HepG2 (cell line): Measurements from ENCODE around the gene SEZ6. TPM values are rescaled to one million over a fixed set of nuclear protein-coding genes. Genes with fewer than 3 reads are reported as not detected.

ENCODE experiments used
- CREM ChIP-seq, 2 experiments: sonication (generic) in 1 of 2; formaldehyde crosslinking in 1 of 2; IDR thresholded peaks; 2 replicates each; pipeline versions ENCODE4 v1.4.0 to v1.6.1; 2016 to 2020; ENCODE audit warnings: antibody characterized with exemption in 1 of 2, mild to moderate bottlenecking in 1 of 2, missing genetic modification reagents in 1 of 2
- ELF4 ChIP-seq: sonication (generic); formaldehyde crosslinking; IDR thresholded peaks from 2 replicates; pipeline ENCODE4 v1.5.0; 2020; ENCODE audit warnings: missing genetic modification reagents, mild to moderate bottlenecking, moderate library complexity, borderline replicate concordance
- FOXA1 ChIP-seq, 2 experiments: fragments of 450-650 bp in 1 of 2; sonication (generic) in 1 of 2; formaldehyde crosslinking in 1 of 2; IDR thresholded peaks; 2 replicates each; pipeline versions ENCODE4 v1.4.0 to v1.6.1; 2016 to 2020; ENCODE audit warnings: missing genetic modification reagents in 1 of 2
- GPN1 ChIP-seq: sonication (generic); formaldehyde crosslinking; IDR thresholded peaks from 2 replicates; pipeline ENCODE4 v1.5.1; 2020; ENCODE audit warnings: missing genetic modification reagents, borderline replicate concordance
- MED8 ChIP-seq: sonication (generic); formaldehyde crosslinking; IDR thresholded peaks from 2 replicates; pipeline ENCODE4 v1.8.1; 2023; ENCODE audit warnings: mild to moderate bottlenecking, missing genetic modification reagents; ENCODE audit not compliant: insufficient replicate concordance
- PHF21A ChIP-seq: sonication (generic); formaldehyde crosslinking; IDR thresholded peaks from 2 replicates; pipeline ENCODE4 v1.5.0; 2020; ENCODE audit warnings: mild to moderate bottlenecking, missing genetic modification reagents
- RBFOX2 ChIP-seq: fragments of 200-400 bp; formaldehyde crosslinking; IDR thresholded peaks from 2 replicates; pipeline ENCODE4 v1.6.1; 2017; ENCODE audit warnings: low read depth, mild to moderate bottlenecking, low read length
- RFX3 ChIP-seq: IDR thresholded peaks from 2 replicates; pipeline ENCODE4 v1.6.1; 2016; ENCODE audit warnings: missing biosample characterization, missing genetic modification reagents
- SKI ChIP-seq: fragments of 450-650 bp; IDR thresholded peaks from one replicate; pipeline ENCODE4 v1.6.1; 2018; ENCODE audit warnings: mild to moderate bottlenecking; ENCODE audit not compliant: partially characterized antibody
- TOPORS ChIP-seq: sonication (generic); formaldehyde crosslinking; IDR thresholded peaks from 2 replicates; pipeline ENCODE4 v1.8.0; 2023; ENCODE audit warnings: mild to moderate bottlenecking, missing genetic modification reagents
- YY1 ChIP-seq: IDR thresholded peaks from 2 replicates; pipeline ENCODE4 v1.6.1; 2011; ENCODE audit warnings: low read length, low read depth, moderate library complexity, mild to moderate bottlenecking; ENCODE audit not compliant: insufficient read depth, insufficient replicate concordance
- ZFP62 ChIP-seq: sonication (generic); formaldehyde crosslinking; IDR thresholded peaks from 2 replicates; pipeline ENCODE4 v1.4.0; 2020; ENCODE audit warnings: missing genetic modification reagents
- ZFYVE20 ChIP-seq: sonication (generic); formaldehyde crosslinking; IDR thresholded peaks from 2 replicates; pipeline ENCODE4 v1.8.0; 2023; ENCODE audit warnings: low read depth, mild to moderate bottlenecking, moderate library complexity, missing genetic modification reagents, borderline replicate concordance
- ZKSCAN5 ChIP-seq: sonication (generic); formaldehyde crosslinking; IDR thresholded peaks from 2 replicates; pipeline ENCODE4 v1.5.1; 2020; ENCODE audit warnings: mild to moderate bottlenecking, missing genetic modification reagents
- ZMYM3 ChIP-seq: sonication (generic); formaldehyde crosslinking; IDR thresholded peaks from 2 replicates; pipeline ENCODE4 v1.5.1; 2020; ENCODE audit warnings: mild to moderate bottlenecking, missing genetic modification reagents
- ZNF431 ChIP-seq: sonication (generic); formaldehyde crosslinking; IDR thresholded peaks from 2 replicates; pipeline ENCODE4 v1.9.0; 2022; ENCODE audit warnings: missing genetic modification reagents, low read depth, mild to moderate bottlenecking, borderline replicate concordance
- ZNF550 ChIP-seq: sonication (generic); formaldehyde crosslinking; IDR thresholded peaks from 2 replicates; pipeline ENCODE4 v1.4.0; 2020; ENCODE audit warnings: mild to moderate bottlenecking, missing genetic modification reagents, borderline replicate concordance
- ZNF720 ChIP-seq: sonication (generic); formaldehyde crosslinking; IDR thresholded peaks from 2 replicates; pipeline ENCODE4 v1.4.0; 2020; ENCODE audit warnings: missing genetic modification reagents
- polyA plus RNA-seq, 8 experiments: library from polyadenylated mRNA; depleted of rRNA in 3 of 8; stranded (reverse) in 7 of 8; unstranded in 1 of 8; fragments of >200 nt; fragmentation: Illumina TruSeq in 4 of 8; extraction: Trizol in 4 of 8; gene quantifications; 2 replicates each; pipeline versions ENCODE4 v1.2.1 to v1.2.3, GENCODE V29; 2011 to 2016; ENCODE audit warnings: low read depth in 4 of 8, missing spikeins in 1 of 8, mixed read lengths in 1 of 8; ENCODE audit not compliant: insufficient read depth in 1 of 8
- total RNA-seq, 5 experiments: library from RNA; depleted of rRNA; stranded (reverse); fragments of >200 nt; fragmentation: Illumina TruSeq; extraction: Trizol; gene quantifications; 2 replicates each; pipeline ENCODE4 v1.2.3, GENCODE V29; 2016; ENCODE audit warnings: low read depth in 1 of 5
- TF ChIP-seq, protein P1 (sequence below): sonication (generic); formaldehyde crosslinking; IDR thresholded peaks from 2 replicates; pipeline ENCODE4 v1.4.0; 2020; ENCODE audit warnings: mild to moderate bottlenecking, low read depth, missing genetic modification reagents
- TF ChIP-seq, protein P2 (sequence below): sonication (generic); formaldehyde crosslinking; IDR thresholded peaks from 2 replicates; pipeline ENCODE4 v1.4.0; 2020; ENCODE audit warnings: missing genetic modification reagents
- TF ChIP-seq, protein P3 (sequence below): sonication (generic); formaldehyde crosslinking; conservative IDR thresholded peaks from 2 replicates; pipeline ENCODE4 v1.5.0; 2020; ENCODE audit warnings: missing genetic modification reagents
- TF ChIP-seq, protein P4 (sequence below): fragments of 450-650 bp; IDR thresholded peaks from 2 replicates; pipeline ENCODE4 v1.6.1; 2016

SEZ6 gene
- total and polyA plus RNA-seq, 2 of the 13 experiments (the other 11 are each of a cell fraction or from before 2014, with no cell fraction given), result not detected

DNA sequence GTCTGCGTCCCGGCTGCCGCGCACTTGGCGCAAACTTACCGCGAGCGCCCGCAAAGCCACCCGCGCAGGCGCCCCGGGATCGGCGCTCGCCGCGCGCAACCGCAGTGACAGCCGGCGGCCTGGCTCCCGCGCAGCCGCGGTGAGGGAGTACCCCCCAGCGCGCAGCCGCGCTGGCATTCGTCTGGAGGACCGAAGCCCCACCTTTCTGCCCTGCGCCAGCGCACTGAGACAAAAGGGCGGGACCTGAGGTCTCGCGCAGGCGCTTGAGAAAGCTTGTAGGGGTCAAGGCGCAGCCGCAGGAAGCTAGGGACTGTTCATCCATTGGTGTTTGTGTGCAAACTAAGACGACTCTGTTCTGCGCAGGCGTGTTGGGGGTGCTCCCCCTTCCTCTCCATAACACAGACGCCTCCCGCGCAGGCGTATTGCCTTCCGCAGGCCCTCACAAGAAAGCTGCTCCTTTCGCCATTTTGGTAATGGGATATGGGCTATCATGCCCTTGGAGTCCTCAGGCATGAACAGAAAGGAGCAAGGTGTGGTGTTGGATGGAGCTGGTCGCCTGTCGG lies 54.3 kb downstream of the SEZ6 start, which contains the start of gene PHF12 (continued):
- TF ChIP-seq ZNF550 (CRISPR knock-in tag), result no peak; the same call in 1 of the 2 replicates
- TF ChIP-seq RFX3, result no peak
- TF ChIP-seq TOPORS (CRISPR knock-in tag), result no peak; the same call in 1 of the 2 replicates
- TF ChIP-seq PHF21A (CRISPR knock-in tag), result no peak
- no peak for TF ChIP-seq ELF4 (CRISPR knock-in tag)
- TF ChIP-seq, protein P1, sequence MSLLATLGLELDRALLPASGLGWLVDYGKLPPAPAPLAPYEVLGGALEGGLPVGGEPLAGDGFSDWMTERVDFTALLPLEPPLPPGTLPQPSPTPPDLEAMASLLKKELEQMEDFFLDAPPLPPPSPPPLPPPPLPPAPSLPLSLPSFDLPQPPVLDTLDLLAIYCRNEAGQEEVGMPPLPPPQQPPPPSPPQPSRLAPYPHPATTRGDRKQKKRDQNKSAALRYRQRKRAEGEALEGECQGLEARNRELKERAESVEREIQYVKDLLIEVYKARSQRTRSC (CRISPR knock-in tag), result no peak
- no peak for TF ChIP-seq ZMYM3
- no peak for TF ChIP-seq ZKSCAN5
- no peak for TF ChIP-seq MED8 (CRISPR knock-in tag)
- peak; percentile 82 for TF ChIP-seq RBFOX2
- no peak for TF ChIP-seq ZNF431 (CRISPR knock-in tag)
- TF ChIP-seq ZFYVE20 (CRISPR knock-in tag), result no peak
- no peak for TF ChIP-seq SKI
- TF ChIP-seq YY1, result peak; percentile 92
- no peak for TF ChIP-seq ZNF720 (CRISPR knock-in tag)
- TF ChIP-seq, protein P2, sequence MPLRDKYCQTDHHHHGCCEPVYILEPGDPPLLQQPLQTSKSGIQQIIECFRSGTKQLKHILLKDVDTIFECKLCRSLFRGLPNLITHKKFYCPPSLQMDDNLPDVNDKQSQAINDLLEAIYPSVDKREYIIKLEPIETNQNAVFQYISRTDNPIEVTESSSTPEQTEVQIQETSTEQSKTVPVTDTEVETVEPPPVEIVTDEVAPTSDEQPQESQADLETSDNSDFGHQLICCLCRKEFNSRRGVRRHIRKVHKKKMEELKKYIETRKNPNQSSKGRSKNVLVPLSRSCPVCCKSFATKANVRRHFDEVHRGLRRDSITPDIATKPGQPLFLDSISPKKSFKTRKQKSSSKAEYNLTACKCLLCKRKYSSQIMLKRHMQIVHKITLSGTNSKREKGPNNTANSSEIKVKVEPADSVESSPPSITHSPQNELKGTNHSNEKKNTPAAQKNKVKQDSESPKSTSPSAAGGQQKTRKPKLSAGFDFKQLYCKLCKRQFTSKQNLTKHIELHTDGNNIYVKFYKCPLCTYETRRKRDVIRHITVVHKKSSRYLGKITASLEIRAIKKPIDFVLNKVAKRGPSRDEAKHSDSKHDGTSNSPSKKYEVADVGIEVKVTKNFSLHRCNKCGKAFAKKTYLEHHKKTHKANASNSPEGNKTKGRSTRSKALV (CRISPR knock-in tag), result peak; percentile 29; the same call in 1 of the 2 replicates
- TF ChIP-seq, protein P3, sequence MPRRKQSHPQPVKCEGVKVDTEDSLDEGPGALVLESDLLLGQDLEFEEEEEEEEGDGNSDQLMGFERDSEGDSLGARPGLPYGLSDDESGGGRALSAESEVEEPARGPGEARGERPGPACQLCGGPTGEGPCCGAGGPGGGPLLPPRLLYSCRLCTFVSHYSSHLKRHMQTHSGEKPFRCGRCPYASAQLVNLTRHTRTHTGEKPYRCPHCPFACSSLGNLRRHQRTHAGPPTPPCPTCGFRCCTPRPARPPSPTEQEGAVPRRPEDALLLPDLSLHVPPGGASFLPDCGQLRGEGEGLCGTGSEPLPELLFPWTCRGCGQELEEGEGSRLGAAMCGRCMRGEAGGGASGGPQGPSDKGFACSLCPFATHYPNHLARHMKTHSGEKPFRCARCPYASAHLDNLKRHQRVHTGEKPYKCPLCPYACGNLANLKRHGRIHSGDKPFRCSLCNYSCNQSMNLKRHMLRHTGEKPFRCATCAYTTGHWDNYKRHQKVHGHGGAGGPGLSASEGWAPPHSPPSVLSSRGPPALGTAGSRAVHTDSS (CRISPR knock-in tag), result no peak
- TF ChIP-seq ZFP62 (CRISPR knock-in tag), result no peak
- TF ChIP-seq FOXA1 (IDR thresholded peaks at IDR 0.05), result no peak
- no peak for TF ChIP-seq FOXA1 (CRISPR knock-in tag; IDR thresholded peaks at IDR 0.05)
- TF ChIP-seq, protein P4, sequence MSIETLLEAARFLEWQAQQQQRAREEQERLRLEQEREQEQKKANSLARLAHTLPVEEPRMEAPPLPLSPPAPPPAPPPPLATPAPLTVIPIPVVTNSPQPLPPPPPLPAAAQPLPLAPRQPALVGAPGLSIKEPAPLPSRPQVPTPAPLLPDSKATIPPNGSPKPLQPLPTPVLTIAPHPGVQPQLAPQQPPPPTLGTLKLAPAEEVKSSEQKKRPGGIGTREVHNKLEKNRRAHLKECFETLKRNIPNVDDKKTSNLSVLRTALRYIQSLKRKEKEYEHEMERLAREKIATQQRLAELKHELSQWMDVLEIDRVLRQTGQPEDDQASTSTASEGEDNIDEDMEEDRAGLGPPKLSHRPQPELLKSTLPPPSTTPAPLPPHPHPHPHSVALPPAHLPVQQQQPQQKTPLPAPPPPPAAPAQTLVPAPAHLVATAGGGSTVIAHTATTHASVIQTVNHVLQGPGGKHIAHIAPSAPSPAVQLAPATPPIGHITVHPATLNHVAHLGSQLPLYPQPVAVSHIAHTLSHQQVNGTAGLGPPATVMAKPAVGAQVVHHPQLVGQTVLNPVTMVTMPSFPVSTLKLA, result no peak
- TF ChIP-seq CREM (IDR thresholded peaks at IDR 0.05), result no peak
- no peak for TF ChIP-seq CREM (CRISPR knock-in tag; IDR thresholded peaks at IDR 0.05)
- TF ChIP-seq GPN1 (CRISPR knock-in tag), result no peak
